ENCODE data around the gene KANSL1L. TPM values are rescaled to one million over a fixed set of nuclear protein-coding genes. Genes with fewer than 3 reads are reported as not detected.

Gene KANSL1L
- total RNA-seq, 1 experiment from 2014 or later, result 54.0 TPM

- Mint-ChIP-seq H3K4me1 (ENCODE audit: low read depth, unreplicated experiment) (peaks cover 4% of the 10 kb centered on the region), H3K4me3 (ENCODE audit: low read depth, unreplicated experiment) (no peak overlapping the region), H3K9me3 (ENCODE audit: low read depth, unreplicated experiment) (no peaks in the 10 kb centered on the region), H3K27ac (ENCODE audit: unreplicated experiment) (no peak overlapping the region), H3K36me3 (ENCODE audit: insufficient read depth, unreplicated experiment) (no peaks in the 10 kb centered on the region), H3K27me3 (ENCODE audit: unreplicated experiment) (no peaks in the 10 kb centered on the region)
- BruUV-seq (replicated peaks), result no TSS peak
- intact Hi-C loops (cut with micrococcal nuclease; ENCODE audit: unreplicated experiment), result no loop called here
- CTCF ChIA-PET, result no interaction called here
- no peak for TF ChIP-seq CTCF (IDR thresholded peaks at IDR 0.05; ENCODE audit: unreplicated experiment)
- DNase-seq, result no peak
Observed at GRCh38 chr2:210207929-210208328, 36.7 kb upstream of the KANSL1L start.

- CTCF ChIA-PET, result no interaction called here
- H3K27ac Mint-ChIP-seq (ENCODE audit: unreplicated experiment), result no peak overlapping the region
- no peak for TF ChIP-seq CTCF (IDR thresholded peaks at IDR 0.05; ENCODE audit: unreplicated experiment)
- H3K36me3 Mint-ChIP-seq (ENCODE audit: insufficient read depth, unreplicated experiment), result no peaks in the 10 kb centered on the region
- no peak for DNase-seq
- H3K4me3 Mint-ChIP-seq (ENCODE audit: low read depth, unreplicated experiment), result no peak overlapping the region
- peaks cover 10% of the 10 kb centered on the region for H3K4me1 Mint-ChIP-seq (ENCODE audit: low read depth, unreplicated experiment)
- H3K27me3 Mint-ChIP-seq (ENCODE audit: unreplicated experiment), result no peaks in the 10 kb centered on the region
- intact Hi-C loops (cut with micrococcal nuclease; ENCODE audit: unreplicated experiment), result no loop called here
- no peaks in the 10 kb centered on the region for H3K9me3 Mint-ChIP-seq (ENCODE audit: low read depth, unreplicated experiment)
- no TSS peak for BruUV-seq (replicated peaks)
Observed at GRCh38 chr2:210203558-210203957, 32.3 kb upstream of the KANSL1L start.

GRCh38 chr2:210203147-210203546 lies 31.9 kb upstream of the KANSL1L start:
- Mint-ChIP-seq H3K27me3 (ENCODE audit: unreplicated experiment) (no peaks in the 10 kb centered on the region), H3K4me1 (ENCODE audit: low read depth, unreplicated experiment) (peaks cover 14% of the 10 kb centered on the region), H3K9me3 (ENCODE audit: low read depth, unreplicated experiment) (no peaks in the 10 kb centered on the region), H3K4me3 (ENCODE audit: low read depth, unreplicated experiment) (no peak overlapping the region), H3K27ac (ENCODE audit: unreplicated experiment) (no peak overlapping the region), H3K36me3 (ENCODE audit: insufficient read depth, unreplicated experiment) (no peaks in the 10 kb centered on the region)
- intact Hi-C loops (cut with micrococcal nuclease; ENCODE audit: unreplicated experiment), result no loop called here
- DNase-seq, result no peak
- CTCF ChIA-PET, result interaction anchor here (0.6 kb wide), 1 partner anchor 74 kb away, joined by 5 read pairs; no protein-coding TSS in a partner anchor
- no peak for TF ChIP-seq CTCF (IDR thresholded peaks at IDR 0.05; ENCODE audit: unreplicated experiment)
- no TSS peak for BruUV-seq (replicated peaks)

- CTCF ChIA-PET, result interaction anchor here (1.3 kb wide), 1 partner anchor 223 kb away, joined by 5 read pairs; no protein-coding TSS in a partner anchor
- H3K4me1 Mint-ChIP-seq (ENCODE audit: low read depth, unreplicated experiment), result peaks cover 16% of the 10 kb centered on the region
- intact Hi-C loops (cut with micrococcal nuclease; ENCODE audit: unreplicated experiment), result loop anchor here (1.0 kb wide), 1 partner anchor 223 kb away; no protein-coding TSS in a partner anchor
- H3K9me3 Mint-ChIP-seq (ENCODE audit: low read depth, unreplicated experiment), result no peaks in the 10 kb centered on the region
- peaks cover 5% of the 10 kb centered on the region for H3K36me3 Mint-ChIP-seq (ENCODE audit: insufficient read depth, unreplicated experiment)
- no peak overlapping the region for H3K27ac Mint-ChIP-seq (ENCODE audit: unreplicated experiment)
- TF ChIP-seq CTCF (IDR thresholded peaks at IDR 0.05; ENCODE audit: unreplicated experiment), result no peak
- no peak overlapping the region for H3K4me3 Mint-ChIP-seq (ENCODE audit: low read depth, unreplicated experiment)
- no peak for DNase-seq
- no peaks in the 10 kb centered on the region for H3K27me3 Mint-ChIP-seq (ENCODE audit: unreplicated experiment)
- no TSS peak for BruUV-seq (replicated peaks)
Observed at GRCh38 chr2:210199854-210200253, 28.6 kb upstream of the KANSL1L start.
